Heart right ventricle (tissue), 16 donors: ENCODE data around the gene WDHD1. TPM values are rescaled to one million over a fixed set of nuclear protein-coding genes. Genes with fewer than 3 reads are reported as not detected.

ENCODE experiments used
- ATAC-seq, 8 donors: fragments of 200-7000 bp; cut with Tn5 transposase; one replicate each; pipeline ENCODE4 v1.9.1; 2020; ENCODE audit warnings: mild to moderate bottlenecking in 8 of 8, moderate library complexity in 8 of 8, moderate number of reproducible peaks in 1 of 8
- DNase-seq, 2 donors: peaks; one replicate each; pipeline ENCODE4 v3.0.0-alpha.2; 2020
- H3K27ac ChIP-seq, 10 donors: fragments of 200-600 bp; sonication (generic) in 2 of 10; one replicate each; pipeline versions ENCODE4 v1.5.0 to v1.8.0; 2020 to 2022; ENCODE audit warnings: mild to moderate bottlenecking in 3 of 10
- H3K27me3 ChIP-seq, 7 donors: fragments of 200-600 bp; one replicate each; pipeline ENCODE4 v1.8.0; 2021 to 2022; ENCODE audit warnings: mild to moderate bottlenecking in 2 of 7
- H3K36me3 ChIP-seq, 9 donors: fragments of 200-600 bp; sonication (generic) in 1 of 9; one replicate each; pipeline versions ENCODE4 v1.5.0 to v1.8.0; 2020 to 2022; ENCODE audit warnings: mild to moderate bottlenecking in 2 of 9
- H3K4me1 ChIP-seq, 9 donors: fragments of 200-600 bp; sonication (generic) in 1 of 9; one replicate each; pipeline versions ENCODE4 v1.5.0 to v1.8.0; 2020 to 2022; ENCODE audit warnings: mild to moderate bottlenecking in 4 of 9
- H3K4me3 ChIP-seq, 10 donors: fragments of 200-600 bp; sonication (generic) in 2 of 10; one replicate each; pipeline versions ENCODE4 v1.5.0 to v1.8.0; 2020 to 2022; ENCODE audit warnings: mild to moderate bottlenecking in 7 of 10, moderate library complexity in 2 of 10
- H3K9me3 ChIP-seq, 11 donors: fragments of 200-600 bp in 10 of 11; sonication (generic) in 2 of 11; one replicate each; pipeline versions ENCODE4 v1.5.0 to v1.8.0; 2013 to 2022; ENCODE audit warnings: mild to moderate bottlenecking in 2 of 11, control low read depth in 1 of 11, moderate library complexity in 1 of 11
- CTCF ChIP-seq, 9 donors: fragments of 200-600 bp; sonication (generic) in 2 of 9; IDR thresholded peaks; one replicate each; pipeline versions ENCODE4 v1.5.0 to v1.8.0; 2021 to 2022; ENCODE audit warnings: antibody characterized with exemption in 9 of 9, mild to moderate bottlenecking in 5 of 9, moderate library complexity in 1 of 9
- WGBS, 2 donors: extraction: QIAGEN DNeasy Blood & Tissue Kit; methylation state at CpG; one replicate each; pipeline ENCODE4 v1.1.7; 2013; ENCODE audit warnings: inconsistent platforms in 1 of 2; 5-methylcytosine and 5-hydroxymethylcytosine counted together
- intact Hi-C, 10 donors: fragments of 100-400 bp; cut with DNase I; formaldehyde crosslinking; loops; one replicate each; pipeline versions ENCODE4 v1.11.1 to v1.14.2; 2022
- polyA plus RNA-seq, 2 donors: library from polyadenylated mRNA; stranded (reverse); fragments of 200-250 nt; gene quantifications; one replicate each; pipeline ENCODE4 v1.2.3, GENCODE V29; 2013
- total RNA-seq, 10 donors: library from RNA; stranded (reverse); fragmentation: NEBNext Ultra II Directional in 3 of 10; extraction: Animal tissue kit (Norgen Biotek cat#: 25700) in 3 of 10; gene quantifications; one replicate each; pipeline versions ENCODE4 v1.2.1 to v1.2.4, GENCODE V29; 2021 to 2023
- donor health status: Arrhythmogenic right ventricular cardiomyopathy.
- donor health status: ischemic (EF 13 %, LVEDD 7.1; RV severe dilation, severe dysfunction).
- donor health status: healthy with polysubstance abuse.
- donor health status: DM: no; HTN: yes; CAD: no.
- donor health status: DM: no; HTN: no; CAD: no.
- donor health status: ischemic (EF 25% LVEDD 6.9; RV normal size, moderate dysfunction).
- donor health status: ischemic (EF 25% LVEDD 5.7; RV mildly dilated, moderate dysfunction).
- donor health status: healthy.
- donor health status: DM: yes; HTN: yes; CAD: no.
- donor health status: Ischemic cardiomyopathy.
- donor health status: ischemic (EF 35%, LVEDD 5.7; RV mildly dilated, moderate dysfunction).
- donor health status: nonischemic (EF 11% LVEDD 7.7; RV severe dilation, severe dysfunction).
- donor health status: DM: yes; HTN: yes; CAD: no.
- donor health status: PGD.
- donor health status: ischemic (EF 29% LVEDD 5.4; RV normal size, mild dysfunction).
- donor health status: nonischemic (EF 23%, LVEDD 6.1; RV moderate dilation, normal function).

Gene WDHD1
- total and polyA plus RNA-seq, 12 donors: 0.59 to 2.7 (median 1.9) TPM

- Histone ChIP-seq H3K9me3 (no peaks in the 10 kb centered on the region), H3K36me3 (no peaks in the 10 kb centered on the region), H3K27ac (no peak overlapping the region), H3K4me1 (peaks cover 0 to 19% (median 0%) of the 10 kb centered on the region in 9 donors), H3K27me3 (no peaks in the 10 kb centered on the region), H3K4me3 (no peak overlapping the region)
- WGBS, 2 donors: 67 to 81% methylated on average over 4 of the region's 4 CpGs
- TF ChIP-seq CTCF (IDR thresholded peaks at IDR 0.05): no peak
- DNase-seq (no peak), ATAC-seq (peak in 1 of 8 donors; percentile 39)
- intact Hi-C loops: loop anchor here in 4 of 10 donors (5.0 to 10.0 kb wide), 4 partner anchors 88 to 333 kb away; partner anchors contain the start of gene SAMD4A (in 3 of the 4)
These were observed 131.2 kb downstream of the WDHD1 start for GRCh38 chr14:54895683-54896082.

GRCh38 chr14:54894995-54895394 lies 131.9 kb downstream of the WDHD1 start:
- intact Hi-C loops: loop anchor here in 6 of 10 donors (5.0 to 10.0 kb wide), 4 partner anchors 88 to 333 kb away; partner anchors contain the start of gene SAMD4A (in 3 of the 6)
- no peak overlapping the region for H3K4me3 ChIP-seq
- 79 to 85% methylated on average over 3 of the region's 3 CpGs for WGBS, 2 donors
- no peak overlapping the region for H3K27ac ChIP-seq
- no peaks in the 10 kb centered on the region for H3K9me3 ChIP-seq
- ATAC-seq (no peak), DNase-seq (no peak)
- peaks cover 0 to 19% (median 0%) of the 10 kb centered on the region in 9 donors for H3K4me1 ChIP-seq
- no peaks in the 10 kb centered on the region for H3K27me3 ChIP-seq
- no peaks in the 10 kb centered on the region for H3K36me3 ChIP-seq
- TF ChIP-seq CTCF (IDR thresholded peaks at IDR 0.05): no peak

GRCh38 chr14:54893151-54893760 lies 133.6 kb downstream of the WDHD1 start:
- Histone ChIP-seq H3K4me1 (peaks cover 0 to 10% (median 0%) of the 10 kb centered on the region in 9 donors), H3K36me3 (no peaks in the 10 kb centered on the region), H3K27ac (no peak overlapping the region), H3K9me3 (no peaks in the 10 kb centered on the region), H3K27me3 (no peaks in the 10 kb centered on the region), H3K4me3 (no peak overlapping the region)
- intact Hi-C loops: loop anchor here in 5 of 10 donors (5.0 to 10.0 kb wide), 4 partner anchors 86 to 331 kb away; partner anchors contain the start of gene SAMD4A (in 3 of the 5)
- ATAC-seq: peak in 4 of 8 donors; percentile 29 to 58 (median 46)
- 71 to 72% methylated on average over 3 of the region's 3 CpGs for WGBS, 2 donors
- peak; percentile 58 to 84 (median 77) for TF ChIP-seq CTCF (IDR thresholded peaks at IDR 0.05)
- peak in 1 of 2 donors; percentile 45 for DNase-seq

GRCh38 chr14:54891471-54892245 lies 135.2 kb downstream of the WDHD1 start:
- H3K36me3 ChIP-seq: no peaks in the 10 kb centered on the region
- ATAC-seq (no peak), DNase-seq (no peak)
- intact Hi-C loops: loop anchor here in 5 of 10 donors (5.0 to 10.0 kb wide), 4 partner anchors 84 to 329 kb away; partner anchors contain the start of gene SAMD4A (in 3 of the 5)
- no peak overlapping the region for H3K27ac ChIP-seq
- TF ChIP-seq CTCF (IDR thresholded peaks at IDR 0.05): no peak
- peaks cover 0 to 10% (median 0%) of the 10 kb centered on the region in 9 donors for H3K4me1 ChIP-seq
- no peaks in the 10 kb centered on the region for H3K9me3 ChIP-seq
- WGBS, 2 donors: 91 to 92% methylated on average over 10 of the region's 10 CpGs
- H3K4me3 ChIP-seq: no peak overlapping the region
- H3K27me3 ChIP-seq: no peaks in the 10 kb centered on the region
